Endothelial cell of umbilical vein (primary cell): ENCODE results near the gene SUGCT. TPM values are rescaled to one million over a fixed set of nuclear protein-coding genes. Genes with fewer than 3 reads are reported as not detected.

ENCODE experiments used
- BruUV-seq: library from RNA; stranded (reverse); fragments of 400-500 nt; replicated peaks from 2 replicates; lab custom pipeline; 2021; lab: Mats Ljungman, UMichigan
- CTCF ChIA-PET: fragments of 300-600, 350-600 bp; sonication (Branson Sonifier 250); formaldehyde crosslinking; loops from one replicate; lab custom pipeline; 2021; ENCODE audit warnings: antibody characterized with exemption, inconsistent platforms; lab: Charles Lee
- POLR2A ChIA-PET: fragments of 300-600, 350-600 bp; sonication (Branson Sonifier 250); formaldehyde crosslinking; loops from one replicate; lab custom pipeline; 2021; ENCODE audit warnings: antibody characterized with exemption, inconsistent platforms; lab: Charles Lee
- DNase-seq: peaks from one replicate; pipeline ENCODE4 v3.0.0-alpha.2; 2011; ENCODE audit warnings: low read depth, low spot score
- FAIRE-seq: peaks from 2 replicates; lab custom pipeline; 2011; peaks lifted over from hg19 to GRCh38; lab: Jason Lieb, UNC
- H2AFZ ChIP-seq: 2 replicates; pipeline ENCODE4 v1.6.0; 2012; ENCODE audit warnings: low read depth, low read length, control low read depth, inconsistent platforms
- H3K27ac ChIP-seq: 2 replicates; pipeline ENCODE4 v1.5.1; 2011; ENCODE audit warnings: low read depth, mild to moderate bottlenecking, control low read depth, low read length, moderate library complexity; ENCODE audit not compliant: insufficient read depth
- H3K27me3 ChIP-seq, 2 experiments: 2 replicates each; pipeline versions ENCODE4 v1.6.0 to v1.6.1; 2011; ENCODE audit warnings: low read length in 2 of 2, mixed read lengths in 1 of 2; ENCODE audit not compliant: control insufficient read depth in 2 of 2, insufficient read depth in 2 of 2
- H3K36me3 ChIP-seq, 2 experiments: 2 replicates in 1 of 2; 3 replicates in 1 of 2; pipeline ENCODE4 v1.5.1; 2011; ENCODE audit warnings: low read length in 2 of 2, mild to moderate bottlenecking in 1 of 2, moderate library complexity in 1 of 2; ENCODE audit not compliant: control insufficient read depth in 2 of 2, insufficient read depth in 2 of 2; ENCODE audit errors: extremely low read depth in 1 of 2
- H3K4me1 ChIP-seq: 3 replicates; pipeline ENCODE4 v1.5.1; 2011; ENCODE audit warnings: mild to moderate bottlenecking, low read length; ENCODE audit not compliant: control insufficient read depth, insufficient read depth; ENCODE audit errors: extremely low read depth
- H3K4me2 ChIP-seq: 2 replicates; pipeline ENCODE4 v1.6.1; 2011; ENCODE audit warnings: low read length, control low read depth, mixed read lengths; ENCODE audit not compliant: insufficient read depth
- H3K4me3 ChIP-seq, 3 experiments: fragments of 200-600 bp in 1 of 3; sonication (generic), shearing (Covaris generic) in 1 of 3; replicated peaks in 1 of 3; 2 replicates each; pipeline ENCODE4 v1.5.1; 2011 to 2016; ENCODE audit warnings: control low read depth in 3 of 3, low read length in 3 of 3, mild to moderate bottlenecking in 2 of 3, inconsistent platforms in 1 of 3, low read depth in 1 of 3, moderate library complexity in 1 of 3; ENCODE audit not compliant: insufficient read depth in 1 of 3
- H3K79me2 ChIP-seq: 2 replicates; pipeline ENCODE4 v1.6.0; 2012; ENCODE audit warnings: low read length, inconsistent platforms; ENCODE audit not compliant: control insufficient read depth, insufficient read depth
- H3K9ac ChIP-seq: replicated peaks from 2 replicates; pipeline ENCODE3; 2011; ENCODE audit warnings: low read length, control low read depth; ENCODE audit not compliant: insufficient read depth; ENCODE audit errors: extremely low read depth
- H3K9me1 ChIP-seq: replicated peaks from 3 replicates; pipeline ENCODE4 v1.6.0; 2011; ENCODE audit warnings: mild to moderate bottlenecking, low read length; ENCODE audit not compliant: control insufficient read depth, insufficient read depth; ENCODE audit errors: extremely low read depth
- H3K9me3 ChIP-seq: replicated peaks from 2 replicates; pipeline ENCODE4 v1.5.1; 2012; ENCODE audit warnings: low read length, inconsistent platforms; ENCODE audit not compliant: control insufficient read depth, insufficient read depth
- H4K20me1 ChIP-seq: replicated peaks from 2 replicates; pipeline ENCODE3; 2011; ENCODE audit warnings: mild to moderate bottlenecking, low read length; ENCODE audit not compliant: control insufficient read depth, insufficient read depth; ENCODE audit errors: extremely low read depth
- EZH2 ChIP-seq: IDR thresholded peaks from 2 replicates; pipeline ENCODE4 v1.6.1; 2012; ENCODE audit warnings: borderline replicate concordance, low read depth, mild to moderate bottlenecking, moderate library complexity, low read length, inconsistent platforms; ENCODE audit not compliant: severe bottlenecking
- FOS ChIP-seq: IDR thresholded peaks from 2 replicates; pipeline ENCODE4 v1.6.1; 2011; ENCODE audit warnings: mild to moderate bottlenecking, low read length, moderate library complexity, borderline replicate concordance; ENCODE audit not compliant: insufficient read depth
- POLR2AphosphoS5 ChIP-seq: IDR thresholded peaks from 2 replicates; pipeline ENCODE4 v1.6.1; 2012; ENCODE audit warnings: low read depth, mild to moderate bottlenecking, control low read depth, low read length, moderate library complexity; ENCODE audit not compliant: insufficient read depth
- dilution Hi-C: fragments of 300-500 bp; cut with MboI; formaldehyde crosslinking; loops from one replicate; pipeline ENCODE4 v1.15.0; 2019; ENCODE audit warnings: low sequenced_read_pairs; ENCODE audit not compliant: extremely low pct_ligation_motif_present
- intact Hi-C: fragments of 100-400 bp; cut with micrococcal nuclease; formaldehyde crosslinking; loops from one replicate; pipeline ENCODE4 v1.10.0; 2022
- polyA plus RNA-seq, 4 experiments: library from polyadenylated mRNA; depleted of rRNA in 3 of 4; stranded (reverse) in 3 of 4; unstranded in 1 of 4; fragments of >200 nt; gene quantifications; 2 replicates each; pipeline versions ENCODE4 v1.2.1 to v1.2.3, GENCODE V29; 2011 to 2012; ENCODE audit warnings: missing spikeins in 1 of 4
- total RNA-seq: library from RNA; stranded (reverse); gene quantifications from 2 replicates; pipeline ENCODE4 v1.2.3, GENCODE V29; 2021
- TF ChIP-seq, protein P1 (sequence below), 2 donors: IDR thresholded peaks; 1 replicate in 1 of 2; 2 replicates in 1 of 2; pipeline ENCODE4 v1.5.1; 2011; ENCODE audit warnings: low read length in 2 of 2, mild to moderate bottlenecking in 2 of 2, moderate library complexity in 2 of 2, control low read depth in 1 of 2, inconsistent platforms in 1 of 2, low read depth in 1 of 2; ENCODE audit not compliant: insufficient read depth in 1 of 2; ENCODE audit errors: extremely low read depth in 1 of 2

SUGCT gene
- total and polyA plus RNA-seq, 2 donors (not counting 3 experiments of a cell fraction or from before 2014, with no cell fraction given): 1.2 to 1.4 TPM

DNA sequence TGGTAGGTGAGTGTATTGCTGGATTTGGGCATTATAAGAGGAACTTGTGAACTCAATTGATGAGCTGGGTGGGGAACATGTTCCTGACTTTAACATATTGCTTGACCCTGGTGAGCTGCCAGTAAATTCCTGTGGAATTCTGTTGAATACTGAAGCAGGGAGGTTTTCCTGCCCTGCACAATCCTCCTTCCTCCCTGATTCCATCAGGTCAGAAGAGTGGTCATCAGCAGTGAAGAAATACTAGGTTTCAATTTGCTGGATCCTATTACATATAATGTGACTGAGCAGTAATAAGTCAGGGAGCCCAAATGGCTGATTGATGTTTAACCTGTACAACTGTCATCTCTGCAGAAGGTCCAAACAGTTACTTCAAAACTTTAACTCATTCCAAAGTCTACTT lies 581.2 kb downstream of the SUGCT start:
- no peak overlapping the region for H3K9ac ChIP-seq

GRCh38 chr7:40717242-40717641 lies 582.4 kb downstream of the SUGCT start:
- Histone ChIP-seq H3K4me3 (peak overlapping the region in 1 of 3 experiments; percentile 16), H3K9ac (no peak overlapping the region), H3K9me3 (no peaks in the 10 kb centered on the region), H3K36me3 (no peaks in the 10 kb centered on the region), H2AFZ (peak overlapping the region; percentile 72), H3K4me2 (peak overlapping the region; percentile 62), H3K79me2 (no peaks in the 10 kb centered on the region), H3K27me3 (no peaks in the 10 kb centered on the region), H3K4me1 (peaks cover 4% of the 10 kb centered on the region), H4K20me1 (no peaks in the 10 kb centered on the region), H3K9me1 (no peaks in the 10 kb centered on the region), H3K27ac (peak overlapping the region; percentile 45)
- TF ChIP-seq POLR2AphosphoS5: peak; percentile 25
- TF ChIP-seq EZH2: no peak
- no TSS peak for BruUV-seq
- ChIA-PET POLR2A (no interaction called here), CTCF (interaction anchor here (1.7 kb wide), 1 partner anchor 10 kb away, joined by 4 read pairs; no protein-coding TSS in a partner anchor)
- intact Hi-C loops (no loop called here), dilution Hi-C loops (no loop called here)
- FAIRE-seq (peak; percentile 62), DNase-seq (peak; percentile 69)

More for the DNA sequence above, 581.2 kb downstream of the SUGCT start:
- Histone ChIP-seq H3K9me3 (no peaks in the 10 kb centered on the region), H3K79me2 (no peaks in the 10 kb centered on the region), H3K4me1 (peaks cover 4% of the 10 kb centered on the region), H3K4me2 (no peak overlapping the region), H4K20me1 (no peaks in the 10 kb centered on the region), H3K27ac (no peak overlapping the region), H3K4me3 (no peak overlapping the region), H3K36me3 (no peaks in the 10 kb centered on the region), H2AFZ (no peak overlapping the region), H3K27me3 (no peaks in the 10 kb centered on the region), H3K9me1 (no peaks in the 10 kb centered on the region)
- CTCF ChIA-PET: interaction anchor here (1.7 kb wide), 1 partner anchor 11 kb away, joined by 4 read pairs; no protein-coding TSS in a partner anchor
- POLR2A ChIA-PET: no interaction called here
- BruUV-seq: no TSS peak
- FAIRE-seq: no peak
- DNase-seq: no peak
- no peak for TF ChIP-seq EZH2
- no peak for TF ChIP-seq FOS
- TF ChIP-seq, protein P1, sequence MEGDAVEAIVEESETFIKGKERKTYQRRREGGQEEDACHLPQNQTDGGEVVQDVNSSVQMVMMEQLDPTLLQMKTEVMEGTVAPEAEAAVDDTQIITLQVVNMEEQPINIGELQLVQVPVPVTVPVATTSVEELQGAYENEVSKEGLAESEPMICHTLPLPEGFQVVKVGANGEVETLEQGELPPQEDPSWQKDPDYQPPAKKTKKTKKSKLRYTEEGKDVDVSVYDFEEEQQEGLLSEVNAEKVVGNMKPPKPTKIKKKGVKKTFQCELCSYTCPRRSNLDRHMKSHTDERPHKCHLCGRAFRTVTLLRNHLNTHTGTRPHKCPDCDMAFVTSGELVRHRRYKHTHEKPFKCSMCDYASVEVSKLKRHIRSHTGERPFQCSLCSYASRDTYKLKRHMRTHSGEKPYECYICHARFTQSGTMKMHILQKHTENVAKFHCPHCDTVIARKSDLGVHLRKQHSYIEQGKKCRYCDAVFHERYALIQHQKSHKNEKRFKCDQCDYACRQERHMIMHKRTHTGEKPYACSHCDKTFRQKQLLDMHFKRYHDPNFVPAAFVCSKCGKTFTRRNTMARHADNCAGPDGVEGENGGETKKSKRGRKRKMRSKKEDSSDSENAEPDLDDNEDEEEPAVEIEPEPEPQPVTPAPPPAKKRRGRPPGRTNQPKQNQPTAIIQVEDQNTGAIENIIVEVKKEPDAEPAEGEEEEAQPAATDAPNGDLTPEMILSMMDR (IDR thresholded peaks at IDR 0.05; ENCODE audit: extremely low read depth in 1 of 2, insufficient read depth in 1 of 2, low read depth in 1 of 2, low read length in 2 of 2): no peak
- TF ChIP-seq POLR2AphosphoS5: no peak
- intact Hi-C loops (no loop called here), dilution Hi-C loops (no loop called here)
